DOHH2 (cell line): ENCODE results near the gene TNFRSF21.

ENCODE experiments used
- EZH2phosphoT487 ChIP-seq: fragments of 200-600 bp; sonication (generic); IDR thresholded peaks from 2 replicates; pipeline ENCODE4 v1.6.1; 2017; ENCODE audit warnings: borderline replicate concordance, mild to moderate bottlenecking, antibody characterized with exemption, low read length, moderate library complexity, mixed read lengths
- TF ChIP-seq, protein P1 (sequence below): fragments of 200-600 bp; sonication (generic); IDR thresholded peaks from one replicate; pipeline ENCODE4 v1.5.1; 2014; ENCODE audit warnings: antibody characterized with exemption, mild to moderate bottlenecking, low read depth, low read length; ENCODE audit not compliant: poor library complexity, severe bottlenecking

DNA sequence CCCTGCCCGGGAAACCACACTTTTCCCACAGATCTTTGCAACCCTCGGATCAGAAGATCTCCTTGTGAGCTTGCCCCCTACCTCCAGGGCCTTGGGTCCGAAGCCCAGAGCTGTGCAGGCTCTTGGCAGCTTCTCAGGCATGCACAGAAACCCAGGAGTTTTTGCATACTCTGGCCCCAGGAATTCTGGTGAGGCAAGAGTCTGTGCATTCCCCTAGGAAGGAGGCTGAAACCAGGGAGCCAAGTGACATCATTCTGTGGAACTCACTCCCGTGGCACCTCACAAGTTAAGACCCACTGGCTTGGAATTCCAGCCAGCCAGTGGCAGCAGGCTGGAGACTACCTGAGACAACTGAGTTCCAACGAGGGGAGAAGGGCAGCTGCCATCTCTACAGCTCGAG is 100.1 kb downstream of the TNFRSF21 start:
- TF ChIP-seq EZH2phosphoT487: no peak
- TF ChIP-seq, protein P1, sequence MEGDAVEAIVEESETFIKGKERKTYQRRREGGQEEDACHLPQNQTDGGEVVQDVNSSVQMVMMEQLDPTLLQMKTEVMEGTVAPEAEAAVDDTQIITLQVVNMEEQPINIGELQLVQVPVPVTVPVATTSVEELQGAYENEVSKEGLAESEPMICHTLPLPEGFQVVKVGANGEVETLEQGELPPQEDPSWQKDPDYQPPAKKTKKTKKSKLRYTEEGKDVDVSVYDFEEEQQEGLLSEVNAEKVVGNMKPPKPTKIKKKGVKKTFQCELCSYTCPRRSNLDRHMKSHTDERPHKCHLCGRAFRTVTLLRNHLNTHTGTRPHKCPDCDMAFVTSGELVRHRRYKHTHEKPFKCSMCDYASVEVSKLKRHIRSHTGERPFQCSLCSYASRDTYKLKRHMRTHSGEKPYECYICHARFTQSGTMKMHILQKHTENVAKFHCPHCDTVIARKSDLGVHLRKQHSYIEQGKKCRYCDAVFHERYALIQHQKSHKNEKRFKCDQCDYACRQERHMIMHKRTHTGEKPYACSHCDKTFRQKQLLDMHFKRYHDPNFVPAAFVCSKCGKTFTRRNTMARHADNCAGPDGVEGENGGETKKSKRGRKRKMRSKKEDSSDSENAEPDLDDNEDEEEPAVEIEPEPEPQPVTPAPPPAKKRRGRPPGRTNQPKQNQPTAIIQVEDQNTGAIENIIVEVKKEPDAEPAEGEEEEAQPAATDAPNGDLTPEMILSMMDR: no peak
